Right lobe of liver (tissue), 6 donors: Measurements from ENCODE around the gene MGRN1. TPM values are rescaled to one million over a fixed set of nuclear protein-coding genes. Genes with fewer than 3 reads are reported as not detected.

Experiments
- ATAC-seq, 4 donors: fragments of 200-7000 bp; cut with Tn5 transposase; one replicate each; pipeline ENCODE4 v1.9.1; 2020; ENCODE audit warnings: mild to moderate bottlenecking in 4 of 4, moderate library complexity in 4 of 4
- DNase-seq, 3 donors: peaks; one replicate each; pipeline ENCODE4 v3.0.0-alpha.2; 2020
- H3K27ac ChIP-seq, 3 donors: fragments of 200-600 bp; one replicate each; pipeline ENCODE4 v1.8.0; 2022
- H3K27me3 ChIP-seq, 2 donors: fragments of 200-600 bp; one replicate each; pipeline ENCODE4 v1.8.0; 2022
- H3K36me3 ChIP-seq, 4 donors: fragments of 200-600 bp; sonication (generic) in 1 of 4; one replicate each; pipeline versions ENCODE4 v1.5.1 to v1.8.0; 2017 to 2022; ENCODE audit warnings: control low read depth in 1 of 4
- H3K4me1 ChIP-seq, 4 donors: fragments of 200-600 bp; sonication (generic) in 1 of 4; one replicate each; pipeline versions ENCODE4 v1.5.1 to v1.8.0; 2017 to 2022; ENCODE audit warnings: control low read depth in 1 of 4
- H3K4me3 ChIP-seq, 3 donors: fragments of 200-600 bp; one replicate each; pipeline ENCODE4 v1.8.0; 2022
- H3K9me3 ChIP-seq, 4 donors: fragments of 200-600 bp; sonication (generic) in 1 of 4; one replicate each; pipeline versions ENCODE4 v1.5.1 to v1.8.0; 2017 to 2022; ENCODE audit warnings: control low read depth in 1 of 4
- POLR2A ChIP-seq: fragments of 450-650 bp; IDR thresholded peaks from one replicate; pipeline ENCODE4 v1.6.1; 2017; ENCODE audit warnings: antibody characterized with exemption, mild to moderate bottlenecking
- WGBS: methylation state at CpG from one replicate; pipeline ENCODE4 v1.1.6; 2018; ENCODE audit warnings: low coverage, low lambda C conversion rate; ENCODE audit not compliant: insufficient coverage; ENCODE audit errors: missing lambda C conversion rate; 5-methylcytosine and 5-hydroxymethylcytosine counted together
- intact Hi-C, 2 donors: fragments of 100-400 bp; cut with DNase I; formaldehyde crosslinking; loops; one replicate each; pipeline versions ENCODE4 v1.11.2 to v1.14.1; 2022
- total RNA-seq, 6 experiments: library from RNA; depleted of rRNA in 2 of 6; stranded (reverse); fragments of >200 nt in 2 of 6; fragmentation: NEBNext Ultra II Directional in 3 of 6; extraction: Animal tissue kit (Norgen Biotek cat#: 25700) in 3 of 6; gene quantifications; one replicate each; pipeline versions ENCODE4 v1.1.0 to v1.2.4, GENCODE V29; 2016 to 2023
- TF ChIP-seq, protein P1 (sequence below), 4 donors: fragments of 200-600 bp in 3 of 4; fragments of 450-650 bp in 1 of 4; IDR thresholded peaks; one replicate each; pipeline versions ENCODE4 v1.5.1 to v1.8.0; 2016 to 2022; ENCODE audit warnings: antibody characterized with exemption in 4 of 4, mild to moderate bottlenecking in 2 of 4
- donor health status: DM: no; HTN: yes; CAD: no.
- donor health status: DM: no; HTN: no; CAD: no.
- donor health status: DM: no; HTN: no; CAD: no.
- donor health status: DM: no; HTN: yes; CAD: no.
- donor health status: DM: no; HTN: yes; CAD: no.

Gene MGRN1
- total RNA-seq, 6 experiments from 2014 or later: 42.5 to 67.3 (median 49.5) TPM

DNA sequence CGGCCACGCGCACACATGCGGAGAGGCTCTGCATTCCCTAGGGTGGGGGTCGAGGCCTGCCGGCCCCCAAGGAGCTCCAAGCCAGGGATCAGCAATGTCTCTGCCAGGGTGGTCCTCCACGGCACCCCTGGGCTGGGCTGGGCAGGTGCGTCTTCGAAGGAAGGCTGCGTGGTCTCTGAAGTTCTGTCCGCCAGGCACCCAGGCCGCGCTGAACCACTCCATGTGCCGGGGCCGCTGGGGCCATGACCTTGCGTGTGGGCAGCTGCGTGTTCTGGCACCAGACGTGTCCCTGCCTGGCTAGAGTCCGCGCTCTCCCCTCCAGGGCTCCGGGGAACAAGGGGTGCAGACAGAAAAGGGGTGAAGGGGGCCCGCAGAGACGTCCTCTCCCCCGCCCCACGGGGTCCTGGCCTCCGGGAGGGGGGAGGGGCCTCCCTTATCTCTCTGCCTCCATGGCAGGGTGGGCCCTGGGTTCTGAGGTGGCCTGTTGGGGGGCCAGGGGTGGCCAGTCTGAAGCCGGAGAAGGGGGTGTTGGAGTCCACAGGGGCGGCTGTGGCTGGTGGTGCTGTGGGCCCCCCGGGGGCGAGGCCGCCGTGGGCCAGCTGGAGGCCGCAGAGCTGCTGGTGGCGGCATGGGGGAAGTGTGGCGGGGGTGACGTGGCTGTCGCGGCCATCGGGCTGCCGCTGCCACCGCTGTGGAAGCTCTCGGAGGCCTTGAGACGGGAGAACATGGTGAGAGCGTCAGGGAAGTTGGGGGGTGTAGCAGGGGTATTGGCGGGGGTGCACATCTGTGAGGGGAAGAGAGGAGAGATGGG lies 15.2 kb upstream of the MGRN1 start:
- Histone ChIP-seq H3K36me3 (peaks cover 0 to 6% (median 4%) of the 10 kb centered on the region in 4 donors), H3K27ac (no peak overlapping the region), H3K4me3 (no peak overlapping the region), H3K4me1 (peaks cover 0 to 20% (median 6%) of the 10 kb centered on the region in 4 donors), H3K9me3 (no peaks in the 10 kb centered on the region), H3K27me3 (no peaks in the 10 kb centered on the region)
- DNase-seq: no peak
- TF ChIP-seq, protein P1, sequence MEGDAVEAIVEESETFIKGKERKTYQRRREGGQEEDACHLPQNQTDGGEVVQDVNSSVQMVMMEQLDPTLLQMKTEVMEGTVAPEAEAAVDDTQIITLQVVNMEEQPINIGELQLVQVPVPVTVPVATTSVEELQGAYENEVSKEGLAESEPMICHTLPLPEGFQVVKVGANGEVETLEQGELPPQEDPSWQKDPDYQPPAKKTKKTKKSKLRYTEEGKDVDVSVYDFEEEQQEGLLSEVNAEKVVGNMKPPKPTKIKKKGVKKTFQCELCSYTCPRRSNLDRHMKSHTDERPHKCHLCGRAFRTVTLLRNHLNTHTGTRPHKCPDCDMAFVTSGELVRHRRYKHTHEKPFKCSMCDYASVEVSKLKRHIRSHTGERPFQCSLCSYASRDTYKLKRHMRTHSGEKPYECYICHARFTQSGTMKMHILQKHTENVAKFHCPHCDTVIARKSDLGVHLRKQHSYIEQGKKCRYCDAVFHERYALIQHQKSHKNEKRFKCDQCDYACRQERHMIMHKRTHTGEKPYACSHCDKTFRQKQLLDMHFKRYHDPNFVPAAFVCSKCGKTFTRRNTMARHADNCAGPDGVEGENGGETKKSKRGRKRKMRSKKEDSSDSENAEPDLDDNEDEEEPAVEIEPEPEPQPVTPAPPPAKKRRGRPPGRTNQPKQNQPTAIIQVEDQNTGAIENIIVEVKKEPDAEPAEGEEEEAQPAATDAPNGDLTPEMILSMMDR (IDR thresholded peaks at IDR 0.05): no peak
- no peak for TF ChIP-seq POLR2A
- peak; percentile 6 to 51 (median 29) for ATAC-seq
- intact Hi-C loops: no loop called here
- whole genome bisulfite sequencing: 94% methylated on average over 13 of the region's 45 CpGs

DNA sequence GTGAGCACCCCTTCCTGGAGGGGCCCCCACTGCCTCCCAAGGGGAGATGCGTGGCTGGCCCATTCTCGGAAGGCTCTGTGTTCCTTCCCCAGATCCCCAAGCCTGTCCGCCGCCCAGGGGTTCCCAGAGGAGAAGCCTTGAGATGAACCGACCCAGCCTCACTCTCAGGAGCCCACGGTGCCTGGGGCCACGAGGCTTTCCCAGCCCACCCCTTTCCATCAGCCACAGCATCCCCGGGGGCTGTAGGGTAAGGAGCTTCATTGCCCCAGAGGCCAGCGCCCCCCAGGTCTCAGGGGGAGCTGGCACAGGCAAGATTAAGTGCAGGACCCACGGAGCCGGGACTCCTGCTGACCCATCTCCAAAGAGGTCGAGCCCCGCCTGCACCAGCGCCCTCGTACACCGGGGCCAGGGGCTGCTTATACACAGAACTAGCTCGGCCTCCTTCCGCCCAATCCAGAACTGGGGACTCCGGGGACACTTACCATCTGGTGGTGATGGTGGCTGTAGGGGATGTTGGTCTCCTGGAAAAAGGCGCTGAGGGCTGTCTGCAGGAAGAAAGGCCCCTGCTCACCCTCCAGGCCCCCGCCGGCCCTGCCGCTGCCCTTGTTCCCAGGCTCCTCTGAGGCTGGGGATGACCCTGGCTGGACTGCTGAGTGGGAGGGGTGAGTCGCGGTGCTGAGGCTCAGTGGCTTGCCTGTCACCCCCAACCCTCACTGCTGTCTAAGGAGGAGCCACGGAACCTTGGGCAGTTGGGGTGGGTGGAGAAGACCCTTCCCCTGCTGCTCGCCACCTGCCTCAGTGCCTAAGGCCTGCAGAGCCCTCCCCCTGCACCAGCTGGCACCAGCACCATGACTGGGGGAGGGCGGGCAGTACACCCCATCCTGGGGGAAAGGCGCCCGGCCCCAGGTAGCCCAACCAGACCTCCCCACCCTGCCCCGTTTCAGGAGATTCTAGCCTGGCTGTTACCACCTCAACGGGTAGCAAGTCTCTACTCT lies 14.3 kb upstream of the MGRN1 start:
- 53% methylated on average over 3 of the region's 32 CpGs for WGBS
- Histone ChIP-seq H3K27me3 (no peaks in the 10 kb centered on the region), H3K4me3 (no peak overlapping the region), H3K9me3 (no peaks in the 10 kb centered on the region), H3K27ac (no peak overlapping the region), H3K36me3 (peaks cover 0 to 6% (median 4%) of the 10 kb centered on the region in 4 donors), H3K4me1 (peaks cover 0 to 24% (median 8%) of the 10 kb centered on the region in 4 donors)
- TF ChIP-seq, protein P1 (IDR thresholded peaks at IDR 0.05): no peak
- TF ChIP-seq POLR2A: no peak
- DNase-seq (no peak), ATAC-seq (no peak)
- intact Hi-C loops: no loop called here

DNA sequence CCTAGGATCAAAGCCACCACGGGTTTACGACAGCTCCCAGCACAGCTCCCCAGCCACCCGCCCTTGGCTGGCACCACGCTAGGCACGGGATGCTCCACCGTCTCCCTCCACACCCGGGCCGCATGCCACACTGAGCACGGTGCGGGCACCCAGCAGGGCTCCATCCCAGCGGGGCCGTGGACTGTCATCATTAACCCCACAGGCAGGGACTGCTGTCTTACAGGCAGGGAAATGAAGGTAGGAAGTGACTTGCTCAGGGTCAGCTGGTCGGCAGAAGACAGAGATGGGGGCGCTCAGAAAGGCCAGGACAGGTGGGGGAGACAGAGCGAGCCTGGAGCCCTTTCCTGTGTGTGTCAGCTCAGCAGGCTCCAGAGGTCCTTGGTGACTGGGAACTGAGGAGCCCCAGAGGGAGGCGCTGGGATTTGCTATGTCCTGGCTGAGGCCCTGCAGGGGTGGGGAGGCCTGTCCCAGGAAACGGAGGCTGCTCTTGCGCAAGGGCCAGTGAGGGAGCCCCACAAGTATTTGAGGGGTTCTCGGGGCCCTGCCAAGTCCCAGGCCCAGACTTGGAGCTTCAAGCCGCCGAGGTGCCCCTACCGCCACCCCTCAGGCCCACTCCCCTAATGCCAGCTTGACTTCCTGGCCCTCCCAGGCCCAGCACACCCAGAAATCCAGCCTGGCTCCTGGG lies 13.1 kb upstream of the MGRN1 start:
- TF ChIP-seq, protein P1 (IDR thresholded peaks at IDR 0.05): no peak
- TF ChIP-seq POLR2A: no peak
- DNase-seq: no peak
- H3K4me3 ChIP-seq: no peak overlapping the region
- intact Hi-C loops: no loop called here
- ATAC-seq: no peak
- peaks cover 0 to 30% (median 12%) of the 10 kb centered on the region in 4 donors for H3K4me1 ChIP-seq
- no peaks in the 10 kb centered on the region for H3K9me3 ChIP-seq
- WGBS: 59% methylated on average over 7 of the region's 22 CpGs
- peaks cover 0 to 6% (median 4%) of the 10 kb centered on the region in 4 donors for H3K36me3 ChIP-seq
- H3K27me3 ChIP-seq: no peaks in the 10 kb centered on the region
- no peak overlapping the region for H3K27ac ChIP-seq

DNA sequence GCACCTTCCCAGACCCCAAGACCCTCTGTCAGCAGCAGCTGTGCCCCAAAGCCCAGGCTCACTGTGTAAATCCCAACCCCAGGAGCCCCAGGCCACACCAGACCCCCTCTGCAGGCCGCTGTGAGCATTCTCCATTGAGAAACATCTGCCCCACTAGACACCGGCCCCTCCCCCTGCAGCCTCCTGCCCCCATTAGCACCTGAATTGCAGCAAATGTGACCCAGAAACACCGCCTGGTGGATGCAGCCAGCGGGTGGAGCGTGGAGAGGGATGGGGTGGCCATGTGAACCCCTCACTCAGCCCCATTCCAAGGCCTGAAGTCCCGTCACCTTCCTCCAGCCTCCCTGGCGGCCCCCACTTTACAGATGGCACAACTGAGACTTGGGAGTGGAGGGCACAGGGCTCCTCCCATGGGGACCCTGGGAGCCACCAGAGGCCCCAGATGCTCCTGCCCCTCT lies 12.1 kb upstream of the MGRN1 start:
- H3K4me3 ChIP-seq: no peak overlapping the region
- ATAC-seq (no peak), DNase-seq (no peak)
- no peaks in the 10 kb centered on the region for H3K9me3 ChIP-seq
- TF ChIP-seq, protein P1 (IDR thresholded peaks at IDR 0.05): no peak
- TF ChIP-seq POLR2A: no peak
- no CpG with 5 or more reads among the region's 7 CpGs for WGBS
- peaks cover 0 to 6% (median 4%) of the 10 kb centered on the region in 4 donors for H3K36me3 ChIP-seq
- H3K4me1 ChIP-seq: peaks cover 0 to 39% (median 12%) of the 10 kb centered on the region in 4 donors
- no peaks in the 10 kb centered on the region for H3K27me3 ChIP-seq
- no peak overlapping the region for H3K27ac ChIP-seq
- intact Hi-C loops: no loop called here
